Osteoblast (primary cell): Measurements from ENCODE around the gene CD164L2. TPM values are rescaled to one million over a fixed set of nuclear protein-coding genes. Genes with fewer than 3 reads are reported as not detected.
"Not testable (repeated sequence)": the region's sequence is repeated elsewhere in the genome, so short reads cannot be mapped to it uniquely, and the experiment has no call there.

Experiments
- DNase-seq: peaks from one replicate; pipeline ENCODE4 v3.0.0; 2011; ENCODE audit warnings: low spot score, mixed read lengths; ENCODE audit not compliant: insufficient read length; ENCODE audit errors: missing footprints
- H2AFZ ChIP-seq: 2 replicates; pipeline ENCODE4 v1.6.0; 2011; ENCODE audit warnings: mild to moderate bottlenecking, low read length
- H3K27ac ChIP-seq: 2 replicates; pipeline ENCODE4 v1.5.1; 2011; ENCODE audit warnings: mild to moderate bottlenecking, low read depth, low read length, moderate library complexity
- H3K27me3 ChIP-seq: 2 replicates; pipeline ENCODE4 v1.6.0; 2012; ENCODE audit warnings: mild to moderate bottlenecking, control low read depth, inconsistent platforms, low read length, moderate library complexity; ENCODE audit not compliant: insufficient read depth
- H3K36me3 ChIP-seq: 2 replicates; pipeline ENCODE4 v1.5.1; 2011; ENCODE audit warnings: mild to moderate bottlenecking, low read length, control low read depth, moderate library complexity; ENCODE audit not compliant: insufficient read depth
- H3K4me1 ChIP-seq: 2 replicates; pipeline ENCODE4 v1.5.1; 2011; ENCODE audit warnings: mild to moderate bottlenecking, low read length, control low read depth, moderate library complexity; ENCODE audit not compliant: insufficient read depth
- H3K4me2 ChIP-seq: 2 replicates; pipeline ENCODE4 v1.6.0; 2011; ENCODE audit warnings: mild to moderate bottlenecking, low read length; ENCODE audit not compliant: insufficient read depth
- H3K4me3 ChIP-seq: fragments of 200-600 bp; sonication (generic); 3 replicates; pipeline ENCODE4 v1.5.1; 2012; ENCODE audit warnings: mild to moderate bottlenecking, low read length, inconsistent platforms; ENCODE audit not compliant: insufficient read depth
- H3K79me2 ChIP-seq: 2 replicates; pipeline ENCODE4 v1.6.0; 2012; ENCODE audit warnings: mild to moderate bottlenecking, low read length, control low read depth, inconsistent platforms; ENCODE audit not compliant: insufficient read depth
- H3K9me3 ChIP-seq: 2 replicates; pipeline ENCODE4 v1.5.1; 2011; ENCODE audit warnings: low read depth, low read length, control low read depth
- H4K20me1 ChIP-seq: 2 replicates; pipeline ENCODE4 v1.6.0; 2012; ENCODE audit warnings: mild to moderate bottlenecking, low read length, control low read depth; ENCODE audit not compliant: insufficient read depth
- total RNA-seq: library from RNA; depleted of rRNA; stranded (reverse); fragments of >200 nt; gene quantifications from 2 replicates; pipeline ENCODE4 v1.2.3, GENCODE V29; 2012
- TF ChIP-seq, protein P1 (sequence below): IDR thresholded peaks from 2 replicates; pipeline ENCODE4 v1.5.1; 2011; ENCODE audit warnings: mild to moderate bottlenecking, low read depth, low read length, moderate library complexity; ENCODE audit errors: extremely low read depth

CD164L2 gene
- total RNA-seq, 1 donor: not detected

DNA sequence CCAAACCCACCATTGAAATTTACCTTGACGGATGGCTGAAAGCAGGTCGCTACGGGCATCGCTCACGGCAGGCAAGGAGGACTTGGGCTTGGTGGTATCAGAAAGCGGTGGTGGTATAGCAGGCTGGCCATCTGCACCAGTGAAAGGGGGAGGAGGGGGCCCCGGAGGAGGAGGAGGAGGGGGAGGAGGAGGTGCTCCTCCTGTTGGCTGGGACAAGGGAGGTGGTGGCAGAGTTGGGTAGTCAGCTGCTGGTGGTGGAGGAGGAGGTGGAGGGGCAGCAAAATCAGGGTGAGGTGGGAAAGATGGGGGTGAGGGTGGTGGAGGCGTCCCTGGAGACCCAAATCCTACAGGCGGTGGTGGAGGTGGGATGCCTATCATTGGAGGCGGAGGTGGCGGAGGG, 26.5 kb upstream of the CD164L2 start:
- no peak overlapping the region for H3K4me3 ChIP-seq
- peaks cover 15% of the 10 kb centered on the region for H3K79me2 ChIP-seq
- H3K27me3 ChIP-seq: no peaks in the 10 kb centered on the region
- peaks cover 15% of the 10 kb centered on the region for H3K4me1 ChIP-seq
- H3K36me3 ChIP-seq: peaks cover 67% of the 10 kb centered on the region
- TF ChIP-seq, protein P1, sequence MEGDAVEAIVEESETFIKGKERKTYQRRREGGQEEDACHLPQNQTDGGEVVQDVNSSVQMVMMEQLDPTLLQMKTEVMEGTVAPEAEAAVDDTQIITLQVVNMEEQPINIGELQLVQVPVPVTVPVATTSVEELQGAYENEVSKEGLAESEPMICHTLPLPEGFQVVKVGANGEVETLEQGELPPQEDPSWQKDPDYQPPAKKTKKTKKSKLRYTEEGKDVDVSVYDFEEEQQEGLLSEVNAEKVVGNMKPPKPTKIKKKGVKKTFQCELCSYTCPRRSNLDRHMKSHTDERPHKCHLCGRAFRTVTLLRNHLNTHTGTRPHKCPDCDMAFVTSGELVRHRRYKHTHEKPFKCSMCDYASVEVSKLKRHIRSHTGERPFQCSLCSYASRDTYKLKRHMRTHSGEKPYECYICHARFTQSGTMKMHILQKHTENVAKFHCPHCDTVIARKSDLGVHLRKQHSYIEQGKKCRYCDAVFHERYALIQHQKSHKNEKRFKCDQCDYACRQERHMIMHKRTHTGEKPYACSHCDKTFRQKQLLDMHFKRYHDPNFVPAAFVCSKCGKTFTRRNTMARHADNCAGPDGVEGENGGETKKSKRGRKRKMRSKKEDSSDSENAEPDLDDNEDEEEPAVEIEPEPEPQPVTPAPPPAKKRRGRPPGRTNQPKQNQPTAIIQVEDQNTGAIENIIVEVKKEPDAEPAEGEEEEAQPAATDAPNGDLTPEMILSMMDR: no peak
- H4K20me1 ChIP-seq: no peaks in the 10 kb centered on the region
- DNase-seq: no peak
- no peak overlapping the region for H3K27ac ChIP-seq
- no peak overlapping the region for H3K4me2 ChIP-seq
- H2AFZ ChIP-seq: no peak overlapping the region
- H3K9me3 ChIP-seq: no peaks in the 10 kb centered on the region

DNA sequence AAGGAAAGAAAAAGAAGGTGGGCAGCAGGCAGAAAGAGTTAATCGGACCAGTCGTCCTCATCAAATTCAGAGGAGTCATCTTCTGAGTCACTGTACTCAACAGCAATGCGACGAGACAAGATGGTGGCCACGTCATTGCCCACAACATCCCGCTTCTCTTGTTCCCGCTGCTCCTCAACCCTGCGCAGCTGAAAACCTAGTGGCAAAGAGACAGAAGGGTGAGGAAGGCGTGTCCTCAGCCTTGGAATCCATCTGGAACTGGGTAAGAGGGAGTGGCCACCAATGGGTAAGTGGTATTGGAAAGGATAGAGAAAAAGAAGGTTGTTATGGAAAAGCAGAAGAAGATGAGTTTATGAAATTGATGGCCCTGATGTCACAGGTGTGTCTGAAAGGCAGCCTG, 25.0 kb upstream of the CD164L2 start:
- H4K20me1 ChIP-seq: no peaks in the 10 kb centered on the region
- peak overlapping the region; percentile 18 for H3K27ac ChIP-seq
- H3K9me3 ChIP-seq: no peaks in the 10 kb centered on the region
- H3K27me3 ChIP-seq: no peaks in the 10 kb centered on the region
- H3K4me2 ChIP-seq: no peak overlapping the region
- TF ChIP-seq, protein P1: no peak
- peaks cover 28% of the 10 kb centered on the region for H3K4me1 ChIP-seq
- no peak overlapping the region for H3K4me3 ChIP-seq
- H3K36me3 ChIP-seq: peaks cover 52% of the 10 kb centered on the region
- DNase-seq: peak; percentile 86
- no peak overlapping the region for H2AFZ ChIP-seq
- peaks cover 4% of the 10 kb centered on the region for H3K79me2 ChIP-seq

DNA sequence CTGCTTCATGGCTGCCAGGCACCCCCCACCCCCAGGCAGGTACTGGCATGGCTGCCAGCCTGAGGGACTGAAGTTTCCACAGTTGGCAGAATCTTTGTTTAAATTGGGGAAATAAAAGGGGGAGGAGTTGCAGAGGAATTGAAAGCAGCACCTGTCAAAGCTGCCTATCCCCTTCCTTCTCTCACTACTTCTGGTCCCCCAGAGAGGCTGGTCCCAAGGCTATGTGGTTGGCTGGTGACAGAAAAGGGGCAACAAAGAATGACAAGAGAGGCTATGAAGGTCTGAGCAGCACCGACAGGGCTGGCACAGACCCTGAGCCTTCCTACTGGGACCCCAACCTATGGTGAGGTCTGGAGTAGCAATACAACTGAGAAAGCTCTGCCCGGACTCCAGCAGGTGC, 23.7 kb upstream of the CD164L2 start:
- H3K4me3 ChIP-seq, H3K79me2 ChIP-seq, H3K27me3 ChIP-seq, H4K20me1 ChIP-seq, H3K9me3 ChIP-seq, H3K4me2 ChIP-seq, DNase-seq, H3K27ac ChIP-seq, H2AFZ ChIP-seq: not testable (repeated sequence)
- Histone ChIP-seq H3K36me3 (peaks cover 39% of the 10 kb centered on the region), H3K4me1 (peaks cover 40% of the 10 kb centered on the region)

DNA sequence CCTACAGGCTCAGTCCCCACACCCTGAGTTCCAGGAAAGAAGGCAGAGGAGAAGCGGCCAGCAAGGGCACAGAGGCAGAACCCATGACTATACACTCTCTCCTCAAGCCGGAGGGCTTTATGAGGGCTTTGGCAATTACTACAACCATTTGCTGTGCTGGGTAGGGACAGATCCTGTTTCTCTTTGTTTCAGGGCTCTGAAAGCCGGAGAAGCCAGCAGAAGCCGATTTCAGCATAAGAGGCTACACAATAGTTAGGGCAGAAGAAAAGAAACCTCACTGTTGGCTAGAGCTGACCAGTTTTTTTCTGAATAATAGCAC, 23.2 kb upstream of the CD164L2 start:
- TF ChIP-seq, protein P1: no peak
- Histone ChIP-seq H3K36me3 (peaks cover 37% of the 10 kb centered on the region), H3K4me3 (no peak overlapping the region), H4K20me1 (no peaks in the 10 kb centered on the region), H3K27ac (no peak overlapping the region), H3K79me2 (no peaks in the 10 kb centered on the region), H3K9me3 (no peaks in the 10 kb centered on the region), H3K27me3 (no peaks in the 10 kb centered on the region), H2AFZ (no peak overlapping the region), H3K4me2 (no peak overlapping the region), H3K4me1 (peaks cover 40% of the 10 kb centered on the region)
- DNase-seq: no peak
